Naive thymus-derived CD4-positive, alpha-beta T cell (primary cell): ENCODE data around the gene ELMO1. TPM values are rescaled to one million over a fixed set of nuclear protein-coding genes. Genes with fewer than 3 reads are reported as not detected.

ENCODE experiments used
- ATAC-seq: fragments of 150-1000 bp; cut with Tn5 transposase; 2 replicates; pipeline ENCODE4 v1.10.0; 2021; ENCODE audit warnings: mild to moderate bottlenecking, moderate library complexity
- CTCF ChIA-PET: fragments of 350-600 bp; sonication (Branson Sonifier 250); formaldehyde crosslinking; loops from one replicate; lab custom pipeline; 2021; ENCODE audit warnings: antibody characterized with exemption; lab: Charles Lee
- POLR2A ChIA-PET: fragments of 350-600 bp; sonication (Branson Sonifier 250); formaldehyde crosslinking; loops from one replicate; lab custom pipeline; 2021; ENCODE audit warnings: antibody characterized with exemption, inconsistent platforms; lab: Charles Lee
- DNase-seq, 9 donors: peaks; one replicate each; pipeline versions ENCODE4 v3.0.0 to v3.0.0-alpha.2; 2020 to 2022; ENCODE audit warnings: mixed read lengths in 1 of 9
- H3K27ac ChIP-seq: one replicate; pipeline ENCODE4 v1.7.0; 2013; ENCODE audit warnings: mild to moderate bottlenecking, low read depth, low read length, moderate library complexity
- H3K27me3 ChIP-seq, 2 donors: one replicate each; pipeline ENCODE4 v1.7.0; 2013; ENCODE audit warnings: low read length in 2 of 2, mild to moderate bottlenecking in 2 of 2, moderate library complexity in 2 of 2; ENCODE audit not compliant: control insufficient read depth in 2 of 2, insufficient read depth in 2 of 2
- H3K36me3 ChIP-seq, 3 experiments: 1 replicate in 2 of 3; 2 replicates in 1 of 3; pipeline ENCODE4 v1.7.0; 2013; ENCODE audit warnings: low read length in 3 of 3, mild to moderate bottlenecking in 3 of 3, moderate library complexity in 1 of 3; ENCODE audit not compliant: insufficient read depth in 3 of 3, control insufficient read depth in 2 of 3
- H3K4me1 ChIP-seq, 2 donors: one replicate each; pipeline ENCODE4 v1.7.0; 2013; ENCODE audit warnings: low read length in 2 of 2, mild to moderate bottlenecking in 2 of 2, moderate library complexity in 1 of 2; ENCODE audit not compliant: control insufficient read depth in 2 of 2, insufficient read depth in 2 of 2
- H3K4me3 ChIP-seq: 2 replicates; pipeline ENCODE4 v1.7.0; 2013; ENCODE audit warnings: mild to moderate bottlenecking, low read length
- H3K9me3 ChIP-seq, 3 experiments: 1 replicate in 2 of 3; 2 replicates in 1 of 3; pipeline ENCODE4 v1.7.0; 2013; ENCODE audit warnings: low read length in 3 of 3; ENCODE audit not compliant: control insufficient read depth in 2 of 3
- H3K27ac Mint-ChIP-seq, 9 donors: one replicate each; pipeline ENCODE4 v1.8.0; 2020 to 2022; ENCODE audit warnings: mixed read lengths in 9 of 9, mild to moderate bottlenecking in 8 of 9, moderate library complexity in 5 of 9, inconsistent platforms in 2 of 9
- H3K27me3 Mint-ChIP-seq, 5 donors: one replicate each; pipeline ENCODE4 v1.8.0; 2021 to 2022; ENCODE audit warnings: mixed read lengths in 5 of 5, mild to moderate bottlenecking in 1 of 5
- H3K36me3 Mint-ChIP-seq, 5 donors: one replicate each; pipeline ENCODE4 v1.8.0; 2020 to 2022; ENCODE audit warnings: mixed read lengths in 5 of 5, mild to moderate bottlenecking in 3 of 5, inconsistent platforms in 1 of 5
- H3K4me1 Mint-ChIP-seq, 7 donors: one replicate each; pipeline ENCODE4 v1.8.0; 2020 to 2022; ENCODE audit warnings: mixed read lengths in 7 of 7, mild to moderate bottlenecking in 3 of 7, inconsistent platforms in 1 of 7
- H3K4me3 Mint-ChIP-seq, 10 donors: one replicate each; pipeline ENCODE4 v1.8.0; 2020 to 2022; ENCODE audit warnings: mild to moderate bottlenecking in 10 of 10, mixed read lengths in 10 of 10, moderate library complexity in 6 of 10, inconsistent platforms in 2 of 10
- H3K9me3 Mint-ChIP-seq, 11 donors: one replicate each; pipeline ENCODE4 v1.8.0; 2020 to 2022; ENCODE audit warnings: mixed read lengths in 11 of 11, mild to moderate bottlenecking in 4 of 11, inconsistent platforms in 1 of 11, moderate library complexity in 1 of 11
- intact Hi-C, 2 donors: fragments of 100-400 bp; cut with micrococcal nuclease; formaldehyde crosslinking; loops; one replicate each; pipeline ENCODE4 v1.15.1; 2023
- polyA plus RNA-seq, 2 donors: library from polyadenylated mRNA; unstranded; fragments of 300-500 nt; fragmentation: Illumina TruSeq; gene quantifications; one replicate each; pipeline ENCODE4 v1.2.3, GENCODE V29; 2021
- total RNA-seq, 6 experiments: library from RNA in 5 of 6; stranded (reverse) in 5 of 6; gene quantifications; 1 replicate in 5 of 6; 2 replicates in 1 of 6; pipeline ENCODE4 v1.2.3 and lab custom pipeline; 2021 to 2026

Gene ELMO1
- total and polyA plus RNA-seq, 7 experiments from 2014 or later, result 63.6 to 160 (median 124) TPM

DNA sequence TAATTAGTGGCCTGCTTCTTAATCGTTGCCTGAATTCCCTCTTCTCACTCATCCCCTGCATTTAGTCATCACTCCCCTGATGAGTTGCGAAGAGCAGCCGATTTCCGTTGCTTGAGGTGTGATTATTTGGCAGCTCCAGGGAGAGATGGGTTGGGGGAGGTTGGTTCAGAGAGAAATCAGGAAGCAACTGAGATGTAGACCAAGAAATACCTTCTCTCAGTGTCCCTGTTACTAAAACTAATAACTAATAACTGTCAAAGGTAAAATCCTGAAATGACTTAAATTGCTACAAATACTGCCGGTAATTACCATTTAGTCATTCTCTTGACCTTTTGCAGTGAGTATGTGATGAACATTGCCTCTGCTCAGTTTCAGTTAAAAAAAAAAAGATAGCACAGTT is 76.9 kb downstream of the ELMO1 start:
- Histone ChIP-seq H3K9me3 (peaks cover 0 to 4% (median 0%) of the 10 kb centered on the region in 3 experiments), H3K36me3 (no peaks in the 10 kb centered on the region), H3K4me1 (no peaks in the 10 kb centered on the region), H3K27me3 (no peaks in the 10 kb centered on the region), H3K27ac (no peak overlapping the region), H3K4me3 (no peak overlapping the region)
- Mint-ChIP-seq H3K36me3 (peaks cover 5 to 29% (median 21%) of the 10 kb centered on the region in 5 donors), H3K4me3 (no peak overlapping the region), H3K27me3 (no peaks in the 10 kb centered on the region), H3K9me3 (peaks cover 0 to 12% (median 5%) of the 10 kb centered on the region in 11 donors), H3K4me1 (peaks cover 16 to 58% (median 37%) of the 10 kb centered on the region in 7 donors), H3K27ac (no peak overlapping the region)
- ATAC-seq (no peak), DNase-seq (no peak)
- POLR2A ChIA-PET, result no interaction called here
- CTCF ChIA-PET, result no interaction called here
- intact Hi-C loops, result no loop called here

DNA sequence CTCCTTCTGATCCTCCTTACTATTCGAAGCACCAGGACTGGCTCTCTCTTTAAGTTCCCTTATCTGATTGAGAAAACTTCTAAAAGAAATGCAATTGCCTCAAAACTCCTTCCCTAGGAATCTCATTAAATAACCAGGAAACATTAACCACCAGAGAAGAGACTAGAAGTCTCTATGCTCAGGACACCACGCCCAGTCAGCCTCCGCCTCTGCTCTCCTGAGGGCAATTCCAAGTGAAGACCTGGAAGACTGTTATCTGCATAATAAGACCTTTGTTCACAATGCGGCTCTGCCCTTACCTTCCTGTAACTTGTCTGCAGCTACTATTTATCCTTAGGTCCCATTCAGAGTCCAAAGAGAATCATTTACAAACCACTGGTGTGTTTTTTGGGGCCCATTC is 78.8 kb downstream of the ELMO1 start:
- ChIA-PET CTCF (interaction anchor here (1.1 kb wide), 1 partner anchor 138 kb away, joined by 3 read pairs; no protein-coding TSS in a partner anchor), POLR2A (interaction anchor here (0.7 kb wide), 1 partner anchor 435 kb away, joined by 3 read pairs; no protein-coding TSS in a partner anchor)
- no peak overlapping the region for H3K27ac ChIP-seq
- Mint-ChIP-seq H3K4me3 (no peak overlapping the region), H3K36me3 (peaks cover 0 to 15% (median 8%) of the 10 kb centered on the region in 5 donors), H3K4me1 (peaks cover 27 to 70% (median 51%) of the 10 kb centered on the region in 7 donors), H3K27me3 (no peaks in the 10 kb centered on the region), H3K27ac (peak overlapping the region in 2 of 9 donors; percentile 13 to 59), H3K9me3 (peaks cover 0 to 4% (median 0%) of the 10 kb centered on the region in 11 donors)
- H3K4me1 ChIP-seq, result peaks cover 12 to 17% of the 10 kb centered on the region in 2 donors
- ATAC-seq (no peak), DNase-seq (no peak)
- H3K27me3 ChIP-seq, result no peaks in the 10 kb centered on the region
- H3K36me3 ChIP-seq, result no peaks in the 10 kb centered on the region
- no peaks in the 10 kb centered on the region for H3K9me3 ChIP-seq
- intact Hi-C loops, result loop anchor here in 1 of 2 donors (2.0 kb wide), 1 partner anchor 17 kb away; no protein-coding TSS in a partner anchor
- no peak overlapping the region for H3K4me3 ChIP-seq

DNA sequence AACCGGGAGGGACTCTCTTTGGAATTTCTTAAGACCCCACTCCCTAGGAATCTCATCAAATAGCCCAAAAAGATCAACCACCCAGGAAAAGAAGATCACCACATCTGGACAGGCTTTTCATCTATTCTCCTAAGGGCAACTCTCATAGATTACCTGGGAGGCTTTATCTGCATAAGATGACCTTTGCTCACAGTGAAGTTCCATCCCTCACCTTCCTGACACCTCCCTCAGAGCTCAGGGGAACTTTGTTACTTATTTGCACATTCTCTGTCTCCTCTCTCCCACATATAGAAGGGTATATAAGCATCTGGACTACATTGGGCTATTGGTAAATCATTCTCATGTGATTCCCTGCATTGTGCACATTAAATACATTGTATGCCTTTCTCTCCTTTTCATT is 80.1 kb downstream of the ELMO1 start:
- Histone ChIP-seq H3K27me3 (no peaks in the 10 kb centered on the region), H3K27ac (no peak overlapping the region), H3K4me3 (no peak overlapping the region), H3K4me1 (peaks cover 15 to 31% of the 10 kb centered on the region in 2 donors), H3K9me3 (no peaks in the 10 kb centered on the region), H3K36me3 (no peaks in the 10 kb centered on the region)
- intact Hi-C loops, result loop anchor here in 1 of 2 donors (2.0 kb wide), 1 partner anchor 18 kb away; no protein-coding TSS in a partner anchor
- DNase-seq, result no peak
- CTCF ChIA-PET, result interaction anchor here (0.6 kb wide), 1 partner anchor 19 kb away, joined by 3 read pairs; no protein-coding TSS in a partner anchor
- Mint-ChIP-seq H3K4me3 (no peak overlapping the region), H3K27ac (peak overlapping the region in 3 of 9 donors; percentile 9 to 30 (median 16)), H3K27me3 (no peaks in the 10 kb centered on the region), H3K4me1 (peaks cover 40 to 83% (median 64%) of the 10 kb centered on the region in 7 donors), H3K36me3 (peaks cover 0 to 13% (median 7%) of the 10 kb centered on the region in 5 donors), H3K9me3 (peaks cover 0 to 4% (median 0%) of the 10 kb centered on the region in 11 donors)
- no peak for ATAC-seq
- POLR2A ChIA-PET, result interaction anchor here (0.6 to 1.2 kb wide), 2 partner anchors 10 to 38 kb away, joined by 3 read pairs; no protein-coding TSS in a partner anchor

DNA sequence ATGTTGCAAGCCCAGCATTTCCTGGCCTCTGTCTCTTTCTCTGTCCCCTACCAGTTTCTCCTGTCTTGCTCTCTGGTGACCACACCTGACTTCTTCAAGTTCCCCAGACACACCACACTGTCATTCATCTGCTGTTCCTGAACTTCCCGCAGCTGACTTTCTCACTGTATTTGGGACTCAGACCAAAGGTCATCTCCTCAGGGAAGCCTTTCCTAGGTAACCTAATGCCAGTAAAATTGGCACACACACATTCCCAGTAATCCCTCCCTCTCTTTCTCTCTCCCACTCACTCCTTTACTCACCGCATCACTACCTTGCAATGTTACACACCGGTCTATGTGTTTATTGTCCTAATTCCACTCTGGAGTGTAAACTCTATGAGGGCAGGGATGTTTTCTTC is 81.7 kb downstream of the ELMO1 start:
- no peak for DNase-seq
- H3K4me3 Mint-ChIP-seq, result peak overlapping the region in 3 of 10 donors; percentile 30 to 44 (median 39)
- ChIA-PET CTCF (no interaction called here), POLR2A (no interaction called here)
- H3K27ac ChIP-seq, result no peak overlapping the region
- peaks cover 46 to 88% (median 71%) of the 10 kb centered on the region in 7 donors for H3K4me1 Mint-ChIP-seq
- H3K27me3 Mint-ChIP-seq, result no peaks in the 10 kb centered on the region
- intact Hi-C loops, result no loop called here
- H3K4me3 ChIP-seq, result no peak overlapping the region
- H3K36me3 ChIP-seq, result no peaks in the 10 kb centered on the region
- no peaks in the 10 kb centered on the region for H3K9me3 ChIP-seq
- H3K4me1 ChIP-seq, result peaks cover 15 to 45% of the 10 kb centered on the region in 2 donors
- H3K9me3 Mint-ChIP-seq, result peaks cover 0 to 8% (median 0%) of the 10 kb centered on the region in 11 donors
- ATAC-seq, result no peak
- peaks cover 0 to 21% (median 3%) of the 10 kb centered on the region in 5 donors for H3K36me3 Mint-ChIP-seq
- H3K27ac Mint-ChIP-seq, result peak overlapping the region in 3 of 9 donors; percentile 9 to 33 (median 32)
- H3K27me3 ChIP-seq, result no peaks in the 10 kb centered on the region

DNA sequence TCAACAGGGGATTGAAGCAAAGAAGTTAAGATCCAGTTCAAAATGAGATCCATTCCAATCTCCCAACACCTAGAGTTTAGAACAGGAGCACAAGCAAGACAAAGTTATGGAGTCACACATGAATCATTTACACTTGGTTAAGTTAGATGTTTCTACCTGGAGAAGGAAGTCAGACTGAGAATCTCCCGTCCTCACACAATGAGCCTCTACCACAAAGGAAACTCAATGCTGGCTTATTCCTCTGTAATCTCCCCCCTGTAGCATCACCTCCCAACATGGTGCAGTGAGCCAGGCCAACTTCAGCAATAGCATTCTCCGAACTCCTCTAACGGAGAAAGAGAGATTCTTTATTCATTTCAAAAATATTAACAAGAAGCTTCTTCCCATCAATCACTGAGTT is 82.2 kb downstream of the ELMO1 start:
- H3K9me3 Mint-ChIP-seq, result peaks cover 0 to 8% (median 0%) of the 10 kb centered on the region in 11 donors
- Histone ChIP-seq H3K9me3 (no peaks in the 10 kb centered on the region), H3K27me3 (no peaks in the 10 kb centered on the region), H3K27ac (no peak overlapping the region), H3K36me3 (no peaks in the 10 kb centered on the region), H3K4me1 (peaks cover 15 to 45% of the 10 kb centered on the region in 2 donors), H3K4me3 (no peak overlapping the region)
- ChIA-PET CTCF (no interaction called here), POLR2A (no interaction called here)
- peaks cover 48 to 93% (median 76%) of the 10 kb centered on the region in 7 donors for H3K4me1 Mint-ChIP-seq
- peak overlapping the region in 5 of 9 donors; percentile 4 to 46 (median 19) for H3K27ac Mint-ChIP-seq
- DNase-seq (no peak), ATAC-seq (no peak)
- H3K27me3 Mint-ChIP-seq, result no peaks in the 10 kb centered on the region
- H3K4me3 Mint-ChIP-seq, result peak overlapping the region in 6 of 10 donors; percentile 0 to 43 (median 8)
- H3K36me3 Mint-ChIP-seq, result peaks cover 0 to 19% (median 3%) of the 10 kb centered on the region in 5 donors
- intact Hi-C loops, result no loop called here

DNA sequence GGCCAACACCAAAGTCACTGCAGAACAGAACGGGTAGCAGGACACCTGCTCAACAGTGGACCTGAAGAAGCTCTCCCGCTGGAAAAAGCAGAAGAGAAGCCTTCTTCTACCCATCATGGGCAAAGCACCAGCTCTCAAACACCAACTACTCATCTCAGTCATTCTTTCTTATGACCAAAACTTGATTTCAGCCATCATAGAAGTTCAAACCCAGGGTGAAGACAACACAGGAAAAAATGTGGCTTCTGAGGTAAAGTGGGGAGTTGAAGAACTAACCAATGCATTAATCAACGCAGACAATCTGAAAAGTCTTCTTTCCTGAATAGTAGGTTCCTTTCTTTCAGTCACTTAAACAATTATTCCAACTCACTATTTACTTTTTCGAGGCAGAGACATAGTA is 83.3 kb downstream of the ELMO1 start:
- peaks cover 0 to 16% (median 0%) of the 10 kb centered on the region in 5 donors for H3K36me3 Mint-ChIP-seq
- ATAC-seq (peak; percentile 37), DNase-seq (peak in 1 of 9 donors; percentile 16)
- ChIA-PET CTCF (no interaction called here), POLR2A (interaction anchor here (0.8 to 1.0 kb wide), 4 partner anchors 8 to 84 kb away, joined by 3 to 4 read pairs (median 4); no protein-coding TSS in a partner anchor)
- Histone ChIP-seq H3K9me3 (no peaks in the 10 kb centered on the region), H3K4me3 (no peak overlapping the region), H3K27me3 (no peaks in the 10 kb centered on the region), H3K36me3 (no peaks in the 10 kb centered on the region), H3K4me1 (peaks cover 15 to 45% of the 10 kb centered on the region in 2 donors), H3K27ac (no peak overlapping the region)
- intact Hi-C loops, result loop anchor here in 1 of 2 donors (2.0 kb wide), 1 partner anchor 75 kb away; no protein-coding TSS in a partner anchor
- no peaks in the 10 kb centered on the region for H3K27me3 Mint-ChIP-seq
- peak overlapping the region; percentile 7 to 95 (median 58) for H3K27ac Mint-ChIP-seq
- H3K4me3 Mint-ChIP-seq, result peak overlapping the region in 8 of 10 donors; percentile 8 to 73 (median 46)
- peaks cover 47 to 96% (median 82%) of the 10 kb centered on the region in 7 donors for H3K4me1 Mint-ChIP-seq
- peaks cover 0 to 8% (median 0%) of the 10 kb centered on the region in 11 donors for H3K9me3 Mint-ChIP-seq
